Lower leg skin (tissue), 4 donors: ENCODE measurements around the gene KLHL17. TPM values are rescaled to one million over a fixed set of nuclear protein-coding genes. Genes with fewer than 3 reads are reported as not detected.
"Not testable (repeated sequence)": the region's sequence is repeated elsewhere in the genome, so short reads cannot be mapped to it uniquely, and the experiment has no call there.

Experiments
- DNase-seq, 2 donors: peaks; one replicate each; pipeline ENCODE4 v3.0.0-alpha.2; 2019; ENCODE audit warnings: low spot score in 2 of 2
- H3K4me3 ChIP-seq: fragments of 200-600 bp; sonication (generic); 2 replicates; pipeline ENCODE4 v1.5.1; 2017; ENCODE audit warnings: mild to moderate bottlenecking, low read depth; ENCODE audit not compliant: poor library complexity, severe bottlenecking
- POLR2A ChIP-seq, 2 donors: fragments of 450-650 bp; IDR thresholded peaks; one replicate each; pipeline ENCODE4 v1.6.1; 2016 to 2017; ENCODE audit warnings: antibody characterized with exemption in 2 of 2, mild to moderate bottlenecking in 1 of 2, moderate library complexity in 1 of 2
- WGBS, 2 donors: methylation state at CpG; one replicate each; pipeline ENCODE4 v1.1.5; 2018; 5-methylcytosine and 5-hydroxymethylcytosine counted together
- intact Hi-C: fragments of 100-400 bp; cut with DNase I; formaldehyde crosslinking; loops from one replicate; pipeline ENCODE4 v1.15.0; 2023; ENCODE audit warnings: low total_unique reads
- total RNA-seq, 4 donors: library from RNA; depleted of rRNA; stranded (reverse); fragments of >200 nt; gene quantifications; one replicate each; pipeline ENCODE4 v1.1.0, GENCODE V29; 2016
- TF ChIP-seq, protein P1 (sequence below), 3 donors: fragments of 450-650 bp; IDR thresholded peaks; one replicate each; pipeline ENCODE4 v1.5.1; 2016; ENCODE audit warnings: antibody characterized with exemption in 3 of 3, mild to moderate bottlenecking in 3 of 3, moderate library complexity in 2 of 3

KLHL17 gene
- total RNA-seq, 4 donors from 2014 or later, result 9.7 to 30.9 (median 16.3) TPM

DNA sequence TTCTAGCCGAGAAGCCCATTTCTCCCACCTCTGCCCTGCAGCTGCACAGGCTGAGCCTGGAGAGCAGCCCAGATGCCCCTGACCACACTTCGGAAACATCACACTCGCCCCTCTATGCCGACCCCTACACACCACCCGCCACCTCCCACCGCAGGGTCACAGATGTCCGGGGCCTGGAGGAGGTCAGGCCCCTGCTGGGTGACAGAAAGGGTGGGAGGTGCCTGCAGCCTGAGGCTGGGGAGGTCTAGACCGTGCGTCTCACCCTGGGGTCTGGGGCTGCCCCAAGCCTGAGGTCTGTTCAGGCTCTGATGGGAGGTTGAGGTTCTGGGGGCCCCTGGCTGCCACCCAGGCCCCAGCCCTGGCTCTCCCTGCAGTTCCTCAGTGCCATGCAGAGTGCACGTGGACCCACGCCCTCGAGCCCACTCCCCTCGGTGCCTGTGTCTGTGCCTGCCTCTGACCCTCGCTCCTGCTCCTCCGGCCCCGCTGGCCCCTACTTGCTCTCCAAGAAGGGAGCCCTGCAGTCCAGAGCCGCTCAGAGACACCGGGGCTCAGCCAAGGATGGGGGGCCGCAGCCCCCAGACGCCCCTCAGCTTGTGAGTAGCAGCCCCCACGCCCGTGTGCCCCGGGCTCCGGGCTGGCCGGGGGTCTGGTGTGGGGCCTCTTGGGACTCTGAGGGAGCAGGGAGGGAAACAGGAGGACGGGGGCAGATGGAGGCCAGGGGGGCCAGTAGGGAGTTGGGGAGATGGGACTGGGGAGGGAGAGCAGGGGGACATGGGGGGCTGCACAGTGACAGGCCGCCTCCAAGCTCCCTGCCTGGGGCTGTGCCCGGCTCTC, 13.3 kb downstream of the KLHL17 start:
- DNase-seq, result no peak
- intact Hi-C loops, result no loop called here
- 76 to 82% methylated on average over 22 to 27 of the region's 28 CpGs for WGBS, 2 donors
- H3K4me3 ChIP-seq, result no peak overlapping the region
- no peak for TF ChIP-seq POLR2A (IDR thresholded peaks at IDR 0.05)
- TF ChIP-seq, protein P1, sequence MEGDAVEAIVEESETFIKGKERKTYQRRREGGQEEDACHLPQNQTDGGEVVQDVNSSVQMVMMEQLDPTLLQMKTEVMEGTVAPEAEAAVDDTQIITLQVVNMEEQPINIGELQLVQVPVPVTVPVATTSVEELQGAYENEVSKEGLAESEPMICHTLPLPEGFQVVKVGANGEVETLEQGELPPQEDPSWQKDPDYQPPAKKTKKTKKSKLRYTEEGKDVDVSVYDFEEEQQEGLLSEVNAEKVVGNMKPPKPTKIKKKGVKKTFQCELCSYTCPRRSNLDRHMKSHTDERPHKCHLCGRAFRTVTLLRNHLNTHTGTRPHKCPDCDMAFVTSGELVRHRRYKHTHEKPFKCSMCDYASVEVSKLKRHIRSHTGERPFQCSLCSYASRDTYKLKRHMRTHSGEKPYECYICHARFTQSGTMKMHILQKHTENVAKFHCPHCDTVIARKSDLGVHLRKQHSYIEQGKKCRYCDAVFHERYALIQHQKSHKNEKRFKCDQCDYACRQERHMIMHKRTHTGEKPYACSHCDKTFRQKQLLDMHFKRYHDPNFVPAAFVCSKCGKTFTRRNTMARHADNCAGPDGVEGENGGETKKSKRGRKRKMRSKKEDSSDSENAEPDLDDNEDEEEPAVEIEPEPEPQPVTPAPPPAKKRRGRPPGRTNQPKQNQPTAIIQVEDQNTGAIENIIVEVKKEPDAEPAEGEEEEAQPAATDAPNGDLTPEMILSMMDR (IDR thresholded peaks at IDR 0.05), result no peak

GRCh38 chr1:974293-974640, 13.9 kb downstream of the KLHL17 start:
- H3K4me3 ChIP-seq, result no peak overlapping the region
- intact Hi-C loops, result no loop called here
- TF ChIP-seq, protein P1 (IDR thresholded peaks at IDR 0.05), result no peak
- no peak for TF ChIP-seq POLR2A (IDR thresholded peaks at IDR 0.05)
- 84 to 96% methylated on average over 11 of the region's 11 CpGs for WGBS, 2 donors
- DNase-seq, result no peak

DNA sequence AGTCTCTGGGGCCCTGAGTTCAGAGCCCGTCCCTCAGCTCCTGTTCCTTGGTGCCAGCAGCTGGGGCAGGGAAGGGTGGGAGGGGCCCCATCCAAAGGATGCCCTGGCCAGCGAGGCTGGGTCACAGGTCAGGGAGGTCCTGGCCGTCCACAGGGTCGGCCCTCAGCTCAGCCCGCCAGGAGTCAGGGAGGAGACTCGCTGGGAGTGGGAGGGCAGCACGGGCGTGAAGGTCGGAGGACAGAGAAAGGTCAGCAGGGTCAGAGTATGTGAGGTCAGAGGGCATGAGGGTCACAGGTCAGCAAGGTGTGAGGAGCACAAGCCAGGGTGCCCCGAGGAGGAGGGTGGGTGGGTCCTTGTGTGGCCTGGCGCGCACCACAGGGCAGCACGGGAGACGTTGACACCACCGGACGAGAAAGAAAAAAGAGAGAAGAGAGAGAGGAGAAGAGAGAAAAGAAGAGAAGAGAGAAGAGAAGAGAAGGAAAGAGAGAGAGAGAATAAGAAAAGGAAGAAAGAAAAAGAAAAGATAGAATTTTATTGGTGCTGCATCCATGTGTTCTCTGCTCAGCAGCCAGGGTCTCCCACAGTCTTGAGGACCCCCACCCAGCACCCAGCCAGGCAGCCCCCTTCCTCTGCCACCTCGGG, 14.4 kb downstream of the KLHL17 start:
- no peak overlapping the region for H3K4me3 ChIP-seq
- no peak for DNase-seq
- WGBS, 2 donors, result 62 to 69% methylated on average over 14 to 17 of the region's 17 CpGs
- intact Hi-C loops, result no loop called here
- no peak for TF ChIP-seq POLR2A (IDR thresholded peaks at IDR 0.05)
- TF ChIP-seq, protein P1 (IDR thresholded peaks at IDR 0.05), result no peak

- no peak for TF ChIP-seq POLR2A (IDR thresholded peaks at IDR 0.05)
- TF ChIP-seq, protein P1 (IDR thresholded peaks at IDR 0.05), result no peak
- no peak for DNase-seq
- 56 to 60% methylated on average over 9 of the region's 9 CpGs for WGBS, 2 donors
- intact Hi-C loops, result no loop called here
- no peak overlapping the region for H3K4me3 ChIP-seq
Measured at GRCh38 chr1:975365-975764, 15.0 kb downstream of the KLHL17 start.

DNA sequence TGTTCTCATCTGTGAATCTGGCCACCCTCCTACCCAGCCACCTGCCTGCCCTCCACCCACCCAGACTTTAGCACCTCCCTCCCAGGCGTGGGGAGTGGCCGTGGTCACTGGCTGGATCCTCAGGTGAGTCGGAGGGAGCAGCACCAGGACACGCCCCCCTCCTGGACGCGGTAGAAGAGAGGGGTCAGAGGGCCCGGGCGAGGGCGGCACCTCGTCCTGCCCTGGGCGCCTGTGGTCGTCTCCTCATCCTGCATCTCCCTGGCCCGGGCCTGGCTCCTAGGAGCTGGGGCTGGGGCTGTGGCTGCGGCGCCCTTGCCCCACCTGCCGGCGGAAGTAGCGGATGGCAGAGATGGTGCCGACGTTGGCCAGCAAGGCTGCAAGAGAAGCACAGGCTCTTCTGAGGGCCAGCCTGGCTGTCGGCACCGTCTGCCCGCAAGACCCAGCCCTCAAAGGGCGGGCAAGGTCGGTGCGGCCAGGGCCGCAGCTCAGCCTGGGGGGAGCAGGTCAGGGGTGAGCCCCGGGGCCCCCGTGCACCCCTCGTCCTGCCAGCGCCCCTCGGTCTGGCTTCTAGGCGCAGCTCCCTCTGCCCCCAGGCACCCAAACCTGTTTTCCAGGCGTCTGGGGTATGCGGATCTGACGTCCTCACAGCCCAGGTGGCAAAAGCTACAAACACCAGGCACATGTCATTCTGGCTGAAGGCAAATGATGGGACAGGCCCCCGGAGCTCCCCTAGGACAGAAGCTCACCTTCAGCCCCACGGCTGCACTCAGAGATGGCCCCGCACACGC, 15.7 kb downstream of the KLHL17 start:
- intact Hi-C loops, result no loop called here
- WGBS, 2 donors, result 2 to 5% methylated on average over 20 to 36 of the region's 40 CpGs
- no peak overlapping the region for H3K4me3 ChIP-seq
- DNase-seq, result peak in 1 of 2 donors; percentile 89
- TF ChIP-seq, protein P1 (IDR thresholded peaks at IDR 0.05), result peak in 1 of 3 donors; percentile 14
- TF ChIP-seq POLR2A (IDR thresholded peaks at IDR 0.05), result no peak

GRCh38 chr1:976791-977190, 16.4 kb downstream of the KLHL17 start:
- H3K4me3 ChIP-seq, DNase-seq, intact Hi-C loops: not testable (repeated sequence)
- 22% methylated on average over 8 of the region's 39 CpGs; no CpG with 5 or more reads in 1 of the 2 donors for WGBS, 2 donors
